Activated CD8-positive, alpha-beta memory T cell treated with anti-CD3 and anti-CD28 coated beads for 36 hours (primary cell): ENCODE data around the gene ADRA2B. TPM values are rescaled to one million over a fixed set of nuclear protein-coding genes. Genes with fewer than 3 reads are reported as not detected.

Experiments used
- CTCF ChIA-PET: fragments of 350-600 bp; sonication (Branson Sonifier 250); formaldehyde crosslinking; loops from one replicate; lab custom pipeline; 2021; ENCODE audit warnings: antibody characterized with exemption; lab: Charles Lee
- POLR2A ChIA-PET: fragments of 350-600 bp; sonication (Branson Sonifier 250); formaldehyde crosslinking; loops from one replicate; lab custom pipeline; 2021; ENCODE audit warnings: antibody characterized with exemption; lab: Charles Lee
- total RNA-seq, 2 experiments: library from RNA; stranded (reverse); gene quantifications; one replicate each; pipeline ENCODE4 v1.2.3, GENCODE V29; 2021

ADRA2B gene
- total RNA-seq, 2 experiments from 2014 or later: 0.25 to 0.34 TPM

- POLR2A ChIA-PET: no interaction called here
- CTCF ChIA-PET: interaction anchor here (0.9 to 1.8 kb wide), 3 partner anchors 24 to 92 kb away, joined by 3 to 6 read pairs (median 5); partner anchors contain the start of gene ASTL
Measured at GRCh38 chr2:96114546-96114902, 1.8 kb downstream of the ADRA2B start.

GRCh38 chr2:96113951-96114350, 2.4 kb downstream of the ADRA2B start:
- ChIA-PET POLR2A (no interaction called here), CTCF (interaction anchor here (1.5 to 1.8 kb wide), 2 partner anchors 61 to 121 kb away, joined by 3 to 6 read pairs; no protein-coding TSS in a partner anchor)

GRCh38 chr2:96113367-96113677, 3.0 kb downstream of the ADRA2B start:
- ChIA-PET POLR2A (no interaction called here), CTCF (interaction anchor here (0.8 to 1.8 kb wide), 3 partner anchors 11 to 121 kb away, joined by 3 to 6 read pairs (median 4); no protein-coding TSS in a partner anchor)

- POLR2A ChIA-PET: no interaction called here
Measured at GRCh38 chr2:96112501-96113366, 3.6 kb downstream of the ADRA2B start.

GRCh38 chr2:96111823-96112500, 4.4 kb downstream of the ADRA2B start:
- POLR2A ChIA-PET: no interaction called here
- CTCF ChIA-PET: no interaction called here

More at GRCh38 chr2:96112501-96113366, 3.6 kb downstream of the ADRA2B start:
- CTCF ChIA-PET: interaction anchor here (0.8 to 1.5 kb wide), 2 partner anchors 11 to 120 kb away, joined by 3 to 4 read pairs; no protein-coding TSS in a partner anchor

- ChIA-PET POLR2A (no interaction called here), CTCF (no interaction called here)
Measured at GRCh38 chr2:96111257-96111640, 5.1 kb downstream of the ADRA2B start.

GRCh38 chr2:96110621-96111256, 5.6 kb downstream of the ADRA2B start:
- ChIA-PET CTCF (no interaction called here), POLR2A (no interaction called here)

- ChIA-PET CTCF (no interaction called here), POLR2A (no interaction called here)
Measured at GRCh38 chr2:96109931-96110511, 6.3 kb downstream of the ADRA2B start.

GRCh38 chr2:96109361-96109680, 7.0 kb downstream of the ADRA2B start:
- POLR2A ChIA-PET: no interaction called here
- CTCF ChIA-PET: no interaction called here

GRCh38 chr2:96108541-96109360, 7.6 kb downstream of the ADRA2B start:
- ChIA-PET POLR2A (no interaction called here), CTCF (interaction anchor here (1.8 kb wide), 1 partner anchor 8 kb away, joined by 6 read pairs; the partner anchor contains the start of gene ADRA2B)

GRCh38 chr2:96108151-96108540, 8.2 kb downstream of the ADRA2B start:
- ChIA-PET POLR2A (no interaction called here), CTCF (interaction anchor here (1.8 kb wide), 1 partner anchor 8 kb away, joined by 6 read pairs; the partner anchor contains the start of gene ADRA2B)

GRCh38 chr2:96107708-96108065, 8.7 kb downstream of the ADRA2B start:
- ChIA-PET CTCF (interaction anchor here (1.8 kb wide), 1 partner anchor 9 kb away, joined by 6 read pairs; the partner anchor contains the start of gene ADRA2B), POLR2A (no interaction called here)

- POLR2A ChIA-PET: no interaction called here
Measured at GRCh38 chr2:96106991-96107707, 9.2 kb downstream of the ADRA2B start.

GRCh38 chr2:96105994-96106715, 10.2 kb downstream of the ADRA2B start:
- CTCF ChIA-PET: interaction anchor here (2.0 kb wide), 1 partner anchor 10 kb away, joined by 6 read pairs; the partner anchor contains the start of gene ADRA2B
- POLR2A ChIA-PET: no interaction called here

More at GRCh38 chr2:96106991-96107707, 9.2 kb downstream of the ADRA2B start:
- CTCF ChIA-PET: interaction anchor here (1.8 kb wide), 1 partner anchor 9 kb away, joined by 6 read pairs; the partner anchor contains the start of gene ADRA2B

- ChIA-PET POLR2A (no interaction called here), CTCF (interaction anchor here (2.0 kb wide), 1 partner anchor 11 kb away, joined by 6 read pairs; the partner anchor contains the start of gene ADRA2B)
Measured at GRCh38 chr2:96105152-96105915, 11.0 kb downstream of the ADRA2B start.

- CTCF ChIA-PET: interaction anchor here (2.0 kb wide), 1 partner anchor 12 kb away, joined by 6 read pairs; the partner anchor contains the start of gene ADRA2B
- POLR2A ChIA-PET: no interaction called here
Measured at GRCh38 chr2:96104487-96104861, 11.9 kb downstream of the ADRA2B start.
